LNCaP clone FGC (cell line): Measurements from ENCODE around the gene TLCD5.

Experiments used
- DNase-seq: peaks from one replicate; pipeline ENCODE4 v3.0.0-alpha.2; 2011; ENCODE audit warnings: low read depth
- H3K4me3 ChIP-seq: 2 replicates; pipeline ENCODE4 v1.5.1; 2011; ENCODE audit warnings: mild to moderate bottlenecking, low read depth, low read length, control low read depth
- TF ChIP-seq, protein P1 (sequence below): IDR thresholded peaks from 2 replicates; pipeline ENCODE4 v1.5.1; 2012; ENCODE audit warnings: mild to moderate bottlenecking; ENCODE audit not compliant: control insufficient read depth, insufficient read depth; ENCODE audit errors: extremely low read depth

Gene TLCD5

DNA sequence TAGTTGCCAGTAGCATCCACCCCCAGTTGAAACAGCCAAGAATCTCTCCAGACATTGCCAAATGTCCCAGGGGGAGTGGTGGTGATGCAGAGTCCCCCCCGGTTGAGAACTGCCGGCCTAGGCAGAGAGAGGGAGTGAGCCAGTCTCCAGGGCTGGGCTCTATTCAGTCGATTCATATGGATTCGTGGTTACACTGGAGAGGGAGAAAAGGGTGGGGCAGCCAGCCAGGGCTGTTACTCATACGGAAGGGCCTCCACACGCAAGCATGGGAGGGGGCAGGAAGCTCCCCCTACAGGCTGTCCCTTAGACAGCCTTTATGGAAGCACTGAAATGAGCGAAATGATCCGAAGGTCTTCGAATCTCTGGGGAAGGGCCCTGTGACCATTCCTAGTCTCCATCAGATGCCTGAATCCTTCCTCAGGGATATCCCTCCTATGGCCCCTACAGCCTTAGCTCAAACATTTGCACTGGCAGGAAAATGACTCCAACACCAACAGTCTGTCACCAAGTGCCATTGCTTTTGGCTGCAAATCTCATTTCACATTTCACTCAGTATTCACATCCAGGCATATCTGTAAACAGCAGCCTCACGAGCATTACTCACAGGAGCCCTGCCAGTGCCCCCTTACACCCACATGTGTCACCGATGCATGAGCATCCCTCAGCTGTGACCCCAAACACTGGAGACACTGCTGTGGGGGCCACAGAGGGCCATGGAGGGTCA is 18.4 kb upstream of the TLCD5 start:
- TF ChIP-seq, protein P1, sequence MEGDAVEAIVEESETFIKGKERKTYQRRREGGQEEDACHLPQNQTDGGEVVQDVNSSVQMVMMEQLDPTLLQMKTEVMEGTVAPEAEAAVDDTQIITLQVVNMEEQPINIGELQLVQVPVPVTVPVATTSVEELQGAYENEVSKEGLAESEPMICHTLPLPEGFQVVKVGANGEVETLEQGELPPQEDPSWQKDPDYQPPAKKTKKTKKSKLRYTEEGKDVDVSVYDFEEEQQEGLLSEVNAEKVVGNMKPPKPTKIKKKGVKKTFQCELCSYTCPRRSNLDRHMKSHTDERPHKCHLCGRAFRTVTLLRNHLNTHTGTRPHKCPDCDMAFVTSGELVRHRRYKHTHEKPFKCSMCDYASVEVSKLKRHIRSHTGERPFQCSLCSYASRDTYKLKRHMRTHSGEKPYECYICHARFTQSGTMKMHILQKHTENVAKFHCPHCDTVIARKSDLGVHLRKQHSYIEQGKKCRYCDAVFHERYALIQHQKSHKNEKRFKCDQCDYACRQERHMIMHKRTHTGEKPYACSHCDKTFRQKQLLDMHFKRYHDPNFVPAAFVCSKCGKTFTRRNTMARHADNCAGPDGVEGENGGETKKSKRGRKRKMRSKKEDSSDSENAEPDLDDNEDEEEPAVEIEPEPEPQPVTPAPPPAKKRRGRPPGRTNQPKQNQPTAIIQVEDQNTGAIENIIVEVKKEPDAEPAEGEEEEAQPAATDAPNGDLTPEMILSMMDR: no peak
- no peak for DNase-seq
- no peak overlapping the region for H3K4me3 ChIP-seq

DNA sequence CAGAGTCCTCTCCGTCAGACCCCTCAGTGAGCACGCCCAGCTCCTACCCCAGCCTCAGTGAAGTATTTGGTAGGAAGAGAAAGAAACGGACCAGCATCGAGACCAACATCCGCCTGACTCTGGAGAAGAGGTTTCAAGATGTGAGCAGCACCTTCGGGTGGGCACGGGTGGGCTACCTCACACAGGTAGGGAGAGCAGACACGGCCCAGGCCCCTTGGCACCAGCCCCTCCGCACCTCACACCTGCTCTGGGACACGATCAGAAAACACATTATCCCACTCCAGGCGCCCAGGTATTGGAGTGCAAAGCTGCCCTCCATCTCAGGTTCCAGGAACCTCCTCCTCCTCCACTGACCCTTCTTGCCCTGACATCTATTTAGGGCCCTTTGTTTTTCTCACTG is 17.6 kb upstream of the TLCD5 start:
- TF ChIP-seq, protein P1: no peak
- H3K4me3 ChIP-seq: no peak overlapping the region
- DNase-seq: no peak

DNA sequence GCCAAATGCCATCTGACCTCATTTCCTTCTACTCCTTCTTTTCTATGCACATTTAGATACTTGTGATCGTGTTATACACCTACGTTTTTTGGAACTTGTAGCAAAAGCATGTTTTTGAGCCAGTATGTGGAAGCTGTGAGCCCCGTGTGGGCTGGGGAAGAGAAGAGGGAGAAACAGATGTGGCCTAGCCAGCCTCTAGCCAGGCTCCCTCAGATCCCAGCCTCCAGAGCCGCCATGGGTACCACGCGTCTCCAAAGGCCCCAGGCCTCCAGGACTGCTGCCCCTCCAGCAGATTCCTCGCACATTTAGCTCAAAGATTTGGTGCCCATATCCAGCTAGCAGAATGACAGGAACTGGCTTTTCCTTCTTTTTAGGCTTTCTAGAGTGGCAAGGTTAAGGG is 17.0 kb upstream of the TLCD5 start:
- no peak for DNase-seq
- TF ChIP-seq, protein P1: no peak
- no peak overlapping the region for H3K4me3 ChIP-seq

DNA sequence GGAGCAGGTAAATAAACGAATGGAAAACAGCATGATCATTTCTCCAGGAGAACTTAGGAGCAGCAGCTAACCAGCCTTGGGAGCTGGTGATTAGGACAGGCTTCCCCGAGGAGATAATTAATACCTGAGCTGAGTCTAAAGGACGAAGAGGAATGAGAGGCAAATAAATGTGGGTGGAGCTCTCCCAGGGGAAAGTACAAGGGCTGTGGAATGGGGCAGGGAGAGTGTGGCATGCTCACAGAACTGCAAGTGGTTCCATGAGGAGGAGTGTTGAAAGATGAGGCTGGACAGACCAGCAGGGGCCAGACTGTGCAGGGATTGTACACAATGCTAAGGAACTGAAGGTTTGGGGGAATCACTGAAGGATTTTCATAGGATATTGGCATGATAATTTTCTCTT is 14.2 kb upstream of the TLCD5 start:
- TF ChIP-seq, protein P1: no peak
- DNase-seq: no peak
- no peak overlapping the region for H3K4me3 ChIP-seq

DNA sequence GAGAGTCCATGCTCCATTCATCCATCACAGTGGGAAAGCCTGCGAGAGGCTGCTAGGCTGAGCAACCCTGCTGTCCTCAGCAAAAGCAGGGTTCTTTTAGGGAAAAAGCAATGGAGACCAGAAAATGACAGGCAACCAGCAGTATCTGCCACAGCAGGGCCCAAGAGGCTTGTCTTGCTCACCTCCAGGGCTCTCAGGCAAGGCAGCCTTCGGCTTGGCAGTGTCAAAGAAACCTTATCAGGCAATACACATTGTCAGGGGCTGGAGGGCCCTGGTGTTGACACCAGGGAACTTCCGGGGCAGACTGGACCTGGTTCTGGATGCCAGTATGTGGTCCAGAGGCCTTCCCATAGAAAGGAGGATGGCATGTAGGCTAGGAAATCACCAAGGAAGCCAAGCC is 10.2 kb upstream of the TLCD5 start:
- H3K4me3 ChIP-seq: no peak overlapping the region
- TF ChIP-seq, protein P1: no peak
- DNase-seq: no peak

DNA sequence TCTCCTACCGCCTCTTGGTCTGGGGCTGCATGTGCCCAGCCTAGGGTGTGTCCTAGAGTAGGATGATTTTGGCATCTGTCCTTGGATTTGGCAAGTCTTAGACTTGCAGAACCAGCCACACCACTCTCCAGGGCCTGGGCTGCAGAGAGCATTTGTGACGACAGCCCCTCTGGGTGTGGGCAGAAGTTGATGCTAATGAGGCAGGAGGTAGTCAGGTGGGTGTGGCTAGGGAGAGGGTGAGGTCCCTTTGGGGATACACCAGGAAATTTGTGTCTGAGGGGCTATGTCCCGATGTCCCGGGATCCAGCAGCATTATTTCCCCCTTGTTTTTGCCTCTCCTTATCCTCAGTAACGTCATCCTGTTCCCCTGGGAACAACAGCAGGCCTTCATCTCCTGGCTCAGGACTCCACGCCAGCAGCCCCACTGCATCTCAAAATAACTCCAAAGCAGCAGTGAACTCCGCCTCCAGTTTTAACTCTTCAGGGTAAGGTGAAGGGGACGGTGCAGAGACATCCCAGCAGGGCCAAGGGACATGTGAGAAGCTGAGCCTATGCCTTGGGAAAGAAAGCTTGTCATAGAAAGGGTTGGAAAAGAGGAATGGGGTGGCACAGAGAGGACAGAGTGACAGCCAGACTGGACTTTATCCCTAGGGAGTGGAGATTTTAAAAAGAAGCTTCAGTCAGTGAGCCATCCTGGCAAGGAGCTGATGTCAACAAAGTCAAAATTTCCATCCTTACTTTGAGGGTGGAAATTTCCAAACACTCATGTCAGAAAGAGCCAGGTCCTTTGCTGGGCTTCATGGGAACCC is 8.0 kb upstream of the TLCD5 start:
- H3K4me3 ChIP-seq: no peak overlapping the region
- peak; percentile 93 for DNase-seq
- TF ChIP-seq, protein P1: no peak
